Ishikawa (cell line): ENCODE results near the gene PEAK1.

ENCODE experiments used
- CEBPB ChIP-seq: IDR thresholded peaks from 2 replicates; pipeline ENCODE4 v1.6.1; 2012
- CREB1 ChIP-seq: IDR thresholded peaks from 2 replicates; pipeline ENCODE4 v1.6.1; 2012; ENCODE audit warnings: low read depth
- EGR1 ChIP-seq: IDR thresholded peaks from 2 replicates; pipeline ENCODE4 v1.6.1; 2012
- FOXM1 ChIP-seq: IDR thresholded peaks from 2 replicates; pipeline ENCODE4 v1.6.1; 2012; ENCODE audit warnings: low read depth, borderline replicate concordance
- NFIC ChIP-seq: IDR thresholded peaks from 2 replicates; pipeline ENCODE4 v1.6.1; 2012
- RAD21 ChIP-seq: IDR thresholded peaks from 2 replicates; pipeline ENCODE4 v1.6.1; 2012; ENCODE audit warnings: low read depth
- TAF1 ChIP-seq: IDR thresholded peaks from 2 replicates; pipeline ENCODE4 v1.6.1; 2012; ENCODE audit warnings: low read depth, mild to moderate bottlenecking
- TCF12 ChIP-seq: IDR thresholded peaks from 2 replicates; pipeline ENCODE4 v1.6.1; 2012; ENCODE audit warnings: low read depth
- TEAD4 ChIP-seq: IDR thresholded peaks from 2 replicates; pipeline ENCODE4 v1.6.1; 2012
- YY1 ChIP-seq: IDR thresholded peaks from 2 replicates; pipeline ENCODE4 v1.6.1; 2012; ENCODE audit warnings: low read depth
- TF ChIP-seq, protein P1 (sequence below): IDR thresholded peaks from 2 replicates; pipeline ENCODE4 v1.6.1; 2012; ENCODE audit warnings: low read depth, mild to moderate bottlenecking
- TF ChIP-seq, protein P2 (sequence below): IDR thresholded peaks from 2 replicates; pipeline ENCODE4 v1.6.1; 2012

DNA sequence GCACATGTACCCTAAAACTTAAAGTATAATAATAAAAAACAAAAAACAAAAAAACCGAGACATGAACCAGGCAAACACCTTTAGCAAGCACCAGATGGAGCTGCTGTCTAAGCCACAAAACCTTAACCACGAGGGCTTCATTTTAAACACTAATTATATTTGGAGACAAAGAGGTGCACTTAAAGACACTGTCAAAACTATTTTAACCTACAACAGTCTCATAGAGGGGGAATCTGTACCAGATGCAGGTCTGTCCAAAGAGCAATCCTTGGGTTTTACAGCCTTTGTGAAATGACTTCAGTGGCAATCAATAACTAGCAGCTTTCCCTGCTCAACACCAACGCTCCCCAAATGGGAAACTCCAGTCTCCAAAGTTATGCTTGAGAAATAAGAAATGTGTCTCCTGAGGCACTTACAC, 233.3 kb downstream of the PEAK1 start:
- TF ChIP-seq, protein P1, sequence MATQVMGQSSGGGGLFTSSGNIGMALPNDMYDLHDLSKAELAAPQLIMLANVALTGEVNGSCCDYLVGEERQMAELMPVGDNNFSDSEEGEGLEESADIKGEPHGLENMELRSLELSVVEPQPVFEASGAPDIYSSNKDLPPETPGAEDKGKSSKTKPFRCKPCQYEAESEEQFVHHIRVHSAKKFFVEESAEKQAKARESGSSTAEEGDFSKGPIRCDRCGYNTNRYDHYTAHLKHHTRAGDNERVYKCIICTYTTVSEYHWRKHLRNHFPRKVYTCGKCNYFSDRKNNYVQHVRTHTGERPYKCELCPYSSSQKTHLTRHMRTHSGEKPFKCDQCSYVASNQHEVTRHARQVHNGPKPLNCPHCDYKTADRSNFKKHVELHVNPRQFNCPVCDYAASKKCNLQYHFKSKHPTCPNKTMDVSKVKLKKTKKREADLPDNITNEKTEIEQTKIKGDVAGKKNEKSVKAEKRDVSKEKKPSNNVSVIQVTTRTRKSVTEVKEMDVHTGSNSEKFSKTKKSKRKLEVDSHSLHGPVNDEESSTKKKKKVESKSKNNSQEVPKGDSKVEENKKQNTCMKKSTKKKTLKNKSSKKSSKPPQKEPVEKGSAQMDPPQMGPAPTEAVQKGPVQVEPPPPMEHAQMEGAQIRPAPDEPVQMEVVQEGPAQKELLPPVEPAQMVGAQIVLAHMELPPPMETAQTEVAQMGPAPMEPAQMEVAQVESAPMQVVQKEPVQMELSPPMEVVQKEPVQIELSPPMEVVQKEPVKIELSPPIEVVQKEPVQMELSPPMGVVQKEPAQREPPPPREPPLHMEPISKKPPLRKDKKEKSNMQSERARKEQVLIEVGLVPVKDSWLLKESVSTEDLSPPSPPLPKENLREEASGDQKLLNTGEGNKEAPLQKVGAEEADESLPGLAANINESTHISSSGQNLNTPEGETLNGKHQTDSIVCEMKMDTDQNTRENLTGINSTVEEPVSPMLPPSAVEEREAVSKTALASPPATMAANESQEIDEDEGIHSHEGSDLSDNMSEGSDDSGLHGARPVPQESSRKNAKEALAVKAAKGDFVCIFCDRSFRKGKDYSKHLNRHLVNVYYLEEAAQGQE, result no peak
- TF ChIP-seq TCF12, result no peak
- no peak for TF ChIP-seq NFIC
- TF ChIP-seq CREB1, result no peak
- no peak for TF ChIP-seq CEBPB
- no peak for TF ChIP-seq TAF1
- TF ChIP-seq EGR1, result no peak
- peak; percentile 63 for TF ChIP-seq RAD21
- TF ChIP-seq, protein P2, sequence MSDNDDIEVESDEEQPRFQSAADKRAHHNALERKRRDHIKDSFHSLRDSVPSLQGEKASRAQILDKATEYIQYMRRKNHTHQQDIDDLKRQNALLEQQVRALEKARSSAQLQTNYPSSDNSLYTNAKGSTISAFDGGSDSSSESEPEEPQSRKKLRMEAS, result no peak
- no peak for TF ChIP-seq FOXM1
- no peak for TF ChIP-seq TEAD4
- no peak for TF ChIP-seq YY1
